SJCRH30 (cell line): ENCODE results near the gene TLN1. TPM values are rescaled to one million over a fixed set of nuclear protein-coding genes. Genes with fewer than 3 reads are reported as not detected.

Source experiments
- DNase-seq, 2 experiments: peaks; one replicate each; pipeline ENCODE4 v3.0.0-alpha.2; 2015 to 2020
- H3K27ac ChIP-seq: fragments of 250-450 bp; sonication (Bioruptor Pico); 2 replicates; pipeline ENCODE4 v1.5.1; 2020; ENCODE audit warnings: mild to moderate bottlenecking, moderate library complexity
- H3K27me3 ChIP-seq: fragments of 250-450 bp; sonication (Bioruptor Pico); 2 replicates; pipeline ENCODE4 v1.5.1; 2020; ENCODE audit warnings: mild to moderate bottlenecking, moderate library complexity
- H3K36me3 ChIP-seq: fragments of 250-450 bp; sonication (Bioruptor Pico); 2 replicates; pipeline ENCODE4 v1.5.1; 2020; ENCODE audit warnings: mild to moderate bottlenecking, moderate library complexity
- H3K4me1 ChIP-seq: fragments of 250-450 bp; sonication (Bioruptor Pico); 2 replicates; pipeline ENCODE4 v1.5.1; 2020; ENCODE audit warnings: mild to moderate bottlenecking, moderate library complexity
- H3K4me3 ChIP-seq: fragments of 250-450 bp; sonication (Bioruptor Pico); 2 replicates; pipeline ENCODE4 v1.5.1; 2020; ENCODE audit warnings: mild to moderate bottlenecking, moderate library complexity
- H3K9me3 ChIP-seq: fragments of 250-450 bp; sonication (Bioruptor Pico); replicated peaks from 2 replicates; pipeline ENCODE4 v1.5.1; 2020; ENCODE audit warnings: mild to moderate bottlenecking, moderate library complexity
- total RNA-seq: library from RNA; depleted of rRNA; stranded (reverse); fragments of >200 nt; shearing (Covaris generic); gene quantifications from 2 replicates; pipeline ENCODE4 v1.2.3, GENCODE V29; 2014; rRNA removed

Gene TLN1
- total RNA-seq = 65.0 and 70.4 TPM in 2 replicates

- Histone ChIP-seq H3K4me3 (peak within 1 kb of the TSS; percentile 68), H3K36me3 (peaks cover 31% of the 10 kb centered on the region), H3K27me3 (no peaks in the 10 kb centered on the region), H3K9me3 (no peaks in the 10 kb centered on the region), H3K4me1 (peaks cover 25% of the 10 kb centered on the region), H3K27ac (peak within 1 kb of the TSS; percentile 38)
- DNase-seq = peak; percentile 97 to 98
These were observed at the start of gene TLN1, which contains the start of gene CREB3 for GRCh38 chr9:35732185-35732799. Gene TLN1, minus strand, starts transcription at chr9:35732195. Its CDS starts 6,501 bp downstream, at chr9:35725694. Gene CREB3, plus strand, starts transcription at chr9:35732666. Its CDS starts 107 bp downstream, at chr9:35732773.

GRCh38 chr9:35781066-35781465 lies 49.1 kb upstream of the TLN1 start:
- no peaks in the 10 kb centered on the region for H3K9me3 ChIP-seq
- DNase-seq = no peak
- no peaks in the 10 kb centered on the region for H3K27me3 ChIP-seq
- H3K36me3 ChIP-seq = no peaks in the 10 kb centered on the region
- H3K27ac ChIP-seq = no peak overlapping the region
- no peaks in the 10 kb centered on the region; the same call in 1 of the 2 replicates for H3K4me1 ChIP-seq
- no peak overlapping the region for H3K4me3 ChIP-seq

DNA sequence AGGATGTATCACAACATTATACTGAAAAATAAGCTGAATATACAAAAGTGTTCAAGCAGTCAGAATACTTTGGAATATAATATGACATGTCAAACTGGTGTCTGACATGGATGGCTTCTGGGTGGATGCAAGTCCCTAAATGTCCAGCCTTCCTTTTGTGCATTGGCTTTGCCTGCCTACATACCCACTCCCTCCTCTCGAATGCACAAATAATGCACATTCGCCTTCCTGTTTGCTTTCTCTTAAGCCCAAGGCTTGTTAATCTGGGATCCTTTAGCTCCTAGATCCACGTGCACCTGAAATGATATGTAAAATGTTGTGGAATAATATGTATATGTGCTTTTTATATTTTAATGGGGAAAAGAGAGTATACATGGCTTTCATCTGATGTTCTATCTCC lies 46.5 kb upstream of the TLN1 start:
- Histone ChIP-seq H3K27me3 (no peaks in the 10 kb centered on the region), H3K4me1 (no peaks in the 10 kb centered on the region; the same call in 1 of the 2 replicates), H3K27ac (no peak overlapping the region), H3K36me3 (no peaks in the 10 kb centered on the region), H3K9me3 (no peaks in the 10 kb centered on the region), H3K4me3 (no peak overlapping the region)
- DNase-seq = no peak

DNA sequence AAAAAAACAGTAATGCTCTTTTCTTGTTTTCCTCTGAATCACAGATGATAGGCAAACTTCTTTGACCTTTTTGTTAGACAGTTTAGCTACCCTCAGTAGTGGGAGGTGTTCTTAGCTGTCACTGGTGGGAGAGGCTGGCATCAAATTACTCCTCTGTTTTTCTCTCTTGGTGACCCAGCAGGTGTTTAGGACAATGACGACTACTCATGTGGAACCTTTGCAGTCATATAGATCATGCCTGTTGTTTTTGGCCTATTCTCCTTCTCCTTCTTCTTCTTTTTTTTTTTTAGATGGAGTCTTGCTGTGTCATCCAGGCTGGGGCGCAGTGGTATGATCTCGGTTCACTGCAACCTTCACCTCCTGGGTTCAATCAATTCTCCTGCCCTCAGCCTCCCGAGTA lies 44.0 kb upstream of the TLN1 start:
- Histone ChIP-seq H3K9me3 (no peaks in the 10 kb centered on the region), H3K27me3 (no peaks in the 10 kb centered on the region), H3K36me3 (no peaks in the 10 kb centered on the region), H3K4me3 (no peak overlapping the region), H3K27ac (no peak overlapping the region), H3K4me1 (peaks cover 8% of the 10 kb centered on the region)
- DNase-seq = peak in 1 of 2 experiments; percentile 55

DNA sequence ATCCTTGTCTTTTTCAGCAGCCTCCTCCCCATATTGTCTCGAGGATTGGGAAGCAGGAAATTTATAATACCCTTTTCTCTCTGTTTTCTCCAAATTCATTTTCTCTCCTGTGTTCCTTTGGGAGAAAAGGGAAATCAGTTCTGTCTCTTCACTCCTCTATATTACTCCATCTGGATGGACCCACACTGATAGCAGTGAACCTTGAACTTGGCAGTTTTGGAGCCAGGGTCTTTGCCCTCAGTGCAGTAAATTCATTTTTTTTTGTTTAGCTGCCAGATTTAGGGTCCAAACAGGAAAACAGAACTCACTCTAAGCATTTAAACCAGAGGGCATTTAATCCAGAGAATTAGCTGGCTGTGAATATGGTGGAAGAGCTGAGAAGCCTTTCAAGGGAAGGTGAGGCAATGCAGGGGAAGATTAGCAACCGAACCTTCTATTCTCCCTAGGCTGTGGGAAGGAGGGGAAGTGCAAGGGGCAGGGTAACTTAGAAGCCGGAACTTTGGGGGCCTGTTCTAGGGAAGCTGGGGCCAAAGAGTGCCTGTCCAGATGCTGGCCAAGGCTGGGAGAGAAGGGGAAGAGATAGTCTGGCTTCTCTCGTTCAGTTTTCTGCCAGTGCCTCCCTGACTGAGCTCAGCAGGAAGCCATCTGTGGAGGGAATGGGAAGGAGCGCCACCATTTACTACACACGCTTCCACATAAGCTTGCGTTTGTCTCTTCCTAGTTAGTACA lies 43.1 kb upstream of the TLN1 start:
- Histone ChIP-seq H3K4me1 (peaks cover 8% of the 10 kb centered on the region), H3K4me3 (no peak overlapping the region), H3K36me3 (no peaks in the 10 kb centered on the region), H3K27me3 (no peaks in the 10 kb centered on the region), H3K9me3 (no peaks in the 10 kb centered on the region), H3K27ac (no peak overlapping the region)
- no peak for DNase-seq

DNA sequence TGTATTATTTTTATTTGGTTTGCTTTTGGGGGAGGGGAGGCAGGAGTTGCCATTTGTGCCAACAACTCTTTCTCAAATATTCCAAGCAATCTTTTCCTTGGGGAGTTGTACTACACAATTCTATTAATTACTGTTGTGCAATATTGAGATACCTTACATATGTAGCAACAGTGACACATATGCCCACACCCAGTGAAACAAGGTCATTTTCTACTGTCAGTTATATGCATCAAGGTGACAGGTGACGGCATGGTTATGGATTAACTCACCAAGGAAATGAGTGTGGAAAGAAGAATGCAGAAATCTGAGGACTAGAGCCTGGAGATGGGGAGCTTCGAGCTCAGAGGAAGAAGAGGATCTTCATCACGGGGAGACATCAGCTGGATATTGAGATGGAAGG lies 39.9 kb upstream of the TLN1 start:
- Histone ChIP-seq H3K9me3 (no peaks in the 10 kb centered on the region), H3K4me1 (peaks cover 8% of the 10 kb centered on the region), H3K27me3 (no peaks in the 10 kb centered on the region), H3K4me3 (no peak overlapping the region), H3K36me3 (no peaks in the 10 kb centered on the region), H3K27ac (no peak overlapping the region)
- DNase-seq = no peak

DNA sequence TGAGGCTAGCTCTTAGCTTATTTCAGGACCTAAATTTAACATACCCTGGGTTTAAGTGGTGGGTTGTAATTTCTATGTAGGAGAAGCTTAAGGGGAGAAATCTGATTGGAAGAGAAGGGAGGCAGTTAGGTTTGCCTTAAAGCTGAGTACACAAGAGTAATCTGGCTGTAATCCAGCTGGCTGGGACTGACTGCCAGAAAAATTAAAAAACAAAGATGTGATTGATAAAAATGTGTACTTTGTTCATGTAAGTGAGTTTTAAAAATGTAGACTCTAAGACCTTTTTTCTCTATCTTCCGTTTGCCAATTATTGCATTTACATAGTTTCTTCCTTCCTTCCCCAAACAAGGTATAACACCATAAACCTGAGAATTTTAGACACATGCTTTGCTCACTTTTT lies 39.5 kb upstream of the TLN1 start:
- Histone ChIP-seq H3K27ac (no peak overlapping the region), H3K36me3 (no peaks in the 10 kb centered on the region), H3K4me3 (no peak overlapping the region), H3K4me1 (peaks cover 8% of the 10 kb centered on the region), H3K9me3 (no peaks in the 10 kb centered on the region), H3K27me3 (no peaks in the 10 kb centered on the region)
- peak in 1 of 2 experiments; percentile 41 for DNase-seq

- Histone ChIP-seq H3K9me3 (no peaks in the 10 kb centered on the region), H3K4me3 (no peak overlapping the region), H3K27me3 (no peaks in the 10 kb centered on the region), H3K4me1 (peaks cover 8% of the 10 kb centered on the region), H3K27ac (no peak overlapping the region), H3K36me3 (no peaks in the 10 kb centered on the region)
- DNase-seq = no peak
These were observed 39.1 kb upstream of the TLN1 start for GRCh38 chr9:35771075-35771433.

DNA sequence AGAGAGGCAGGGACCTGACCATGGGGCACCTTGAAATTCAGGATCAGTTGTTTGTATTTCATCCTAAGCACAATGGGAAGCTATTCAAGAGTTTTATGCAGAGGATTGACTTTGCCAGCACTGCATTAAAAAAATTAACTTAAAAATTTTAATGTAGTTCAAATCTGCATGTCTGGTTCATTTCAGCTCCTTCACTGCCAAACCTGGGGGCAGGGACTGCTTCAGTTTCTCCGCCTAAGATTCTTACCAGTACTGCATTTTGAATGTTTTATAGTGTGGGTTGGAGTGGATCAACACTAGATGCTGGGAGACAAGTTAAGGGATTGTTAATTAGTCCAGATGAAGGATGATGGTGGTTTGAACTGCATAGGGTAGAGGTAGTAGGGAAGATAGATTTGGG lies 37.8 kb upstream of the TLN1 start:
- Histone ChIP-seq H3K36me3 (no peaks in the 10 kb centered on the region), H3K27me3 (no peaks in the 10 kb centered on the region), H3K27ac (no peak overlapping the region), H3K4me3 (no peak overlapping the region), H3K4me1 (peaks cover 8% of the 10 kb centered on the region), H3K9me3 (no peaks in the 10 kb centered on the region)
- DNase-seq = no peak

- no peak overlapping the region for H3K27ac ChIP-seq
- no peaks in the 10 kb centered on the region for H3K36me3 ChIP-seq
- no peaks in the 10 kb centered on the region for H3K9me3 ChIP-seq
- DNase-seq = no peak
- H3K4me3 ChIP-seq = no peak overlapping the region
- no peaks in the 10 kb centered on the region for H3K27me3 ChIP-seq
- peaks cover 8% of the 10 kb centered on the region for H3K4me1 ChIP-seq
These were observed 35.5 kb upstream of the TLN1 start for GRCh38 chr9:35767458-35767857.

DNA sequence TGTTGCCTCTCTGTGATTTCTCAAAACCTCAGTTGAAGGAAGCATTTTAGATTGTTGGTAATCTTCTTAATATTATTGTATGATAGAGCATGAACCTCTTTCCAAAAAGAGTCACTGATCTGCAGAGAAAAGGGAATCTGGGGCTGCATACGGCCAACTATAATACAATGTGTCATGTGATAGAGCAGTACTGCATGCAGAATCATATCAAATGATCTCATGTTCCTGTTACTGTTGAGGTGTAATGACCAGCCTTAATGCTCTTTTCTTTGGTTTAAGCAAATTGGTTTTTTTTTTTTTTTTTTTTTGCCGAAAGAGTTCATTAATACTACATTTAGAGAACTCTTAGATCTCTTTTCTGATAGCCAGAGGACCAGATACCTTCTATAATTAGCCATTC lies 35.0 kb upstream of the TLN1 start:
- DNase-seq = no peak
- no peaks in the 10 kb centered on the region for H3K27me3 ChIP-seq

GRCh38 chr9:35763803-35764202 lies 31.8 kb upstream of the TLN1 start:
- H3K36me3 ChIP-seq = no peaks in the 10 kb centered on the region
- no peak overlapping the region for H3K27ac ChIP-seq
- no peak overlapping the region for H3K4me3 ChIP-seq
- H3K27me3 ChIP-seq = no peaks in the 10 kb centered on the region
- H3K9me3 ChIP-seq = no peaks in the 10 kb centered on the region
- DNase-seq = no peak
- no peaks in the 10 kb centered on the region for H3K4me1 ChIP-seq

More for the DNA sequence above, 35.0 kb upstream of the TLN1 start:
- Histone ChIP-seq H3K36me3 (no peaks in the 10 kb centered on the region), H3K4me1 (peaks cover 8% of the 10 kb centered on the region), H3K9me3 (no peaks in the 10 kb centered on the region), H3K27ac (no peak overlapping the region), H3K4me3 (no peak overlapping the region)

- H3K27me3 ChIP-seq = no peaks in the 10 kb centered on the region
- no peaks in the 10 kb centered on the region for H3K4me1 ChIP-seq
- DNase-seq = no peak
- no peaks in the 10 kb centered on the region for H3K36me3 ChIP-seq
- H3K27ac ChIP-seq = no peak overlapping the region
- H3K4me3 ChIP-seq = no peak overlapping the region
- H3K9me3 ChIP-seq = no peaks in the 10 kb centered on the region
These were observed 31.2 kb upstream of the TLN1 start for GRCh38 chr9:35763181-35763580.

GRCh38 chr9:35760651-35761050 lies 28.7 kb upstream of the TLN1 start:
- no peaks in the 10 kb centered on the region for H3K4me1 ChIP-seq
- H3K9me3 ChIP-seq = no peaks in the 10 kb centered on the region
- no peak overlapping the region for H3K27ac ChIP-seq
- no peak overlapping the region for H3K4me3 ChIP-seq
- DNase-seq = no peak
- H3K27me3 ChIP-seq = no peaks in the 10 kb centered on the region
- no peaks in the 10 kb centered on the region for H3K36me3 ChIP-seq

- no peaks in the 10 kb centered on the region for H3K27me3 ChIP-seq
- no peaks in the 10 kb centered on the region for H3K9me3 ChIP-seq
- no peak overlapping the region for H3K4me3 ChIP-seq
These were observed 27.8 kb upstream of the TLN1 start for GRCh38 chr9:35759795-35760194.

More at GRCh38 chr9:35759795-35760194, 27.8 kb upstream of the TLN1 start:
- no peaks in the 10 kb centered on the region for H3K4me1 ChIP-seq
- H3K27ac ChIP-seq = no peak overlapping the region
- DNase-seq = no peak
- H3K36me3 ChIP-seq = no peaks in the 10 kb centered on the region
